GM12878 (cell line): ENCODE data around the gene PSMD1.

Experiments used
- CTCF ChIP-seq, 3 experiments: IDR thresholded peaks in 2 of 3; conservative IDR thresholded peaks in 1 of 3; 2 replicates each; pipeline ENCODE4 v1.5.1; 2011; ENCODE audit warnings: low read depth in 3 of 3, low read length in 3 of 3, mild to moderate bottlenecking in 3 of 3, control low read depth in 2 of 3, moderate library complexity in 2 of 3, inconsistent platforms in 1 of 3, mixed read lengths in 1 of 3; ENCODE audit not compliant: control insufficient read depth in 2 of 3, insufficient read depth in 1 of 3; ENCODE audit errors: extremely low read depth in 1 of 3
- DPF2 ChIP-seq: fragments of 450-650 bp; IDR thresholded peaks from 2 replicates; pipeline ENCODE4 v1.6.1; 2017; ENCODE audit warnings: mild to moderate bottlenecking
- POLR2A ChIP-seq: IDR thresholded peaks from 2 replicates; pipeline ENCODE4 v1.6.1; 2011; ENCODE audit warnings: low read depth, mild to moderate bottlenecking, low read length
- RAD21 ChIP-seq: IDR thresholded peaks from 2 replicates; pipeline ENCODE4 v1.6.1; 2011; ENCODE audit warnings: mild to moderate bottlenecking, low read depth, low read length, moderate library complexity; ENCODE audit not compliant: insufficient read depth
- SIX5 ChIP-seq: IDR thresholded peaks from 2 replicates; pipeline ENCODE4 v1.6.1; 2011; ENCODE audit warnings: mild to moderate bottlenecking, low read depth, low read length, moderate library complexity; ENCODE audit not compliant: severe bottlenecking

GRCh38 chr2:231012463-231012862 is 44.2 kb upstream of the PSMD1 start:
- TF ChIP-seq RAD21 = no peak
- TF ChIP-seq CTCF (IDR thresholded peaks at IDR 0.05 in 2 of 3, conservative IDR thresholded peaks at IDR 0.05 in 1 of 3; ENCODE audit: control insufficient read depth in 2 of 3, extremely low read depth in 1 of 3, insufficient read depth in 1 of 3, low read depth in 3 of 3, low read length in 3 of 3) = no peak
- no peak for TF ChIP-seq POLR2A
- TF ChIP-seq DPF2 = no peak
- TF ChIP-seq SIX5 = no peak
